Endothelial cell of umbilical vein (primary cell): ENCODE measurements around the gene LUC7L2. TPM values are rescaled to one million over a fixed set of nuclear protein-coding genes. Genes with fewer than 3 reads are reported as not detected.

Experiments used
- BruUV-seq: library from RNA; stranded (reverse); fragments of 400-500 nt; replicated peaks from 2 replicates; lab custom pipeline; 2021; lab: Mats Ljungman, UMichigan
- CTCF ChIA-PET: fragments of 300-600, 350-600 bp; sonication (Branson Sonifier 250); formaldehyde crosslinking; loops from one replicate; lab custom pipeline; 2021; ENCODE audit warnings: antibody characterized with exemption, inconsistent platforms; lab: Charles Lee
- POLR2A ChIA-PET: fragments of 300-600, 350-600 bp; sonication (Branson Sonifier 250); formaldehyde crosslinking; loops from one replicate; lab custom pipeline; 2021; ENCODE audit warnings: antibody characterized with exemption, inconsistent platforms; lab: Charles Lee
- DNase-seq: peaks from one replicate; pipeline ENCODE4 v3.0.0-alpha.2; 2011; ENCODE audit warnings: low read depth, low spot score
- FAIRE-seq: peaks from 2 replicates; lab custom pipeline; 2011; peaks lifted over from hg19 to GRCh38; lab: Jason Lieb, UNC
- H2AFZ ChIP-seq: 2 replicates; pipeline ENCODE4 v1.6.0; 2012; ENCODE audit warnings: low read depth, low read length, control low read depth, inconsistent platforms
- H3K27ac ChIP-seq: 2 replicates; pipeline ENCODE4 v1.5.1; 2011; ENCODE audit warnings: low read depth, mild to moderate bottlenecking, control low read depth, low read length, moderate library complexity; ENCODE audit not compliant: insufficient read depth
- H3K27me3 ChIP-seq, 2 experiments: 2 replicates each; pipeline versions ENCODE4 v1.6.0 to v1.6.1; 2011; ENCODE audit warnings: low read length in 2 of 2, mixed read lengths in 1 of 2; ENCODE audit not compliant: control insufficient read depth in 2 of 2, insufficient read depth in 2 of 2
- H3K36me3 ChIP-seq, 2 experiments: 2 replicates in 1 of 2; 3 replicates in 1 of 2; pipeline ENCODE4 v1.5.1; 2011; ENCODE audit warnings: low read length in 2 of 2, mild to moderate bottlenecking in 1 of 2, moderate library complexity in 1 of 2; ENCODE audit not compliant: control insufficient read depth in 2 of 2, insufficient read depth in 2 of 2; ENCODE audit errors: extremely low read depth in 1 of 2
- H3K4me1 ChIP-seq: 3 replicates; pipeline ENCODE4 v1.5.1; 2011; ENCODE audit warnings: mild to moderate bottlenecking, low read length; ENCODE audit not compliant: control insufficient read depth, insufficient read depth; ENCODE audit errors: extremely low read depth
- H3K4me2 ChIP-seq: 2 replicates; pipeline ENCODE4 v1.6.1; 2011; ENCODE audit warnings: low read length, control low read depth, mixed read lengths; ENCODE audit not compliant: insufficient read depth
- H3K4me3 ChIP-seq, 3 experiments: fragments of 200-600 bp in 1 of 3; sonication (generic), shearing (Covaris generic) in 1 of 3; replicated peaks in 1 of 3; 2 replicates each; pipeline ENCODE4 v1.5.1; 2011 to 2016; ENCODE audit warnings: control low read depth in 3 of 3, low read length in 3 of 3, mild to moderate bottlenecking in 2 of 3, inconsistent platforms in 1 of 3, low read depth in 1 of 3, moderate library complexity in 1 of 3; ENCODE audit not compliant: insufficient read depth in 1 of 3
- H3K79me2 ChIP-seq: 2 replicates; pipeline ENCODE4 v1.6.0; 2012; ENCODE audit warnings: low read length, inconsistent platforms; ENCODE audit not compliant: control insufficient read depth, insufficient read depth
- H3K9ac ChIP-seq: replicated peaks from 2 replicates; pipeline ENCODE3; 2011; ENCODE audit warnings: low read length, control low read depth; ENCODE audit not compliant: insufficient read depth; ENCODE audit errors: extremely low read depth
- H3K9me1 ChIP-seq: replicated peaks from 3 replicates; pipeline ENCODE4 v1.6.0; 2011; ENCODE audit warnings: mild to moderate bottlenecking, low read length; ENCODE audit not compliant: control insufficient read depth, insufficient read depth; ENCODE audit errors: extremely low read depth
- H3K9me3 ChIP-seq: replicated peaks from 2 replicates; pipeline ENCODE4 v1.5.1; 2012; ENCODE audit warnings: low read length, inconsistent platforms; ENCODE audit not compliant: control insufficient read depth, insufficient read depth
- H4K20me1 ChIP-seq: replicated peaks from 2 replicates; pipeline ENCODE3; 2011; ENCODE audit warnings: mild to moderate bottlenecking, low read length; ENCODE audit not compliant: control insufficient read depth, insufficient read depth; ENCODE audit errors: extremely low read depth
- CTCF ChIP-seq, 2 donors: IDR thresholded peaks; 1 replicate in 1 of 2; 2 replicates in 1 of 2; pipeline ENCODE4 v1.5.1; 2011; ENCODE audit warnings: low read length in 2 of 2, mild to moderate bottlenecking in 2 of 2, moderate library complexity in 2 of 2, control low read depth in 1 of 2, inconsistent platforms in 1 of 2, low read depth in 1 of 2; ENCODE audit not compliant: insufficient read depth in 1 of 2; ENCODE audit errors: extremely low read depth in 1 of 2
- EZH2 ChIP-seq: IDR thresholded peaks from 2 replicates; pipeline ENCODE4 v1.6.1; 2012; ENCODE audit warnings: borderline replicate concordance, low read depth, mild to moderate bottlenecking, moderate library complexity, low read length, inconsistent platforms; ENCODE audit not compliant: severe bottlenecking
- FOS ChIP-seq: IDR thresholded peaks from 2 replicates; pipeline ENCODE4 v1.6.1; 2011; ENCODE audit warnings: mild to moderate bottlenecking, low read length, moderate library complexity, borderline replicate concordance; ENCODE audit not compliant: insufficient read depth
- GATA2 ChIP-seq: IDR thresholded peaks from 2 replicates; pipeline ENCODE4 v1.7.0; 2011; ENCODE audit warnings: low read depth, mild to moderate bottlenecking, moderate library complexity, mixed read lengths, low read length; ENCODE audit not compliant: insufficient read length, insufficient read depth
- JUN ChIP-seq: IDR thresholded peaks from 2 replicates; pipeline ENCODE4 v1.6.1; 2011; ENCODE audit warnings: borderline replicate concordance, low read depth; ENCODE audit not compliant: insufficient read length, insufficient read depth
- MAX ChIP-seq: IDR thresholded peaks from 2 replicates; pipeline ENCODE4 v1.6.1; 2011; ENCODE audit not compliant: insufficient read depth, insufficient read length
- MYC ChIP-seq: IDR thresholded peaks from one replicate; pipeline ENCODE4 v1.6.1; 2011; ENCODE audit warnings: mild to moderate bottlenecking, low read depth, low read length
- POLR2A ChIP-seq: IDR thresholded peaks from 2 replicates; pipeline ENCODE4 v1.6.1; 2012; ENCODE audit warnings: low read depth, mild to moderate bottlenecking, control low read depth, low read length
- POLR2AphosphoS5 ChIP-seq: IDR thresholded peaks from 2 replicates; pipeline ENCODE4 v1.6.1; 2012; ENCODE audit warnings: low read depth, mild to moderate bottlenecking, control low read depth, low read length, moderate library complexity; ENCODE audit not compliant: insufficient read depth
- dilution Hi-C: fragments of 300-500 bp; cut with MboI; formaldehyde crosslinking; loops from one replicate; pipeline ENCODE4 v1.15.0; 2019; ENCODE audit warnings: low sequenced_read_pairs; ENCODE audit not compliant: extremely low pct_ligation_motif_present
- intact Hi-C: fragments of 100-400 bp; cut with micrococcal nuclease; formaldehyde crosslinking; loops from one replicate; pipeline ENCODE4 v1.10.0; 2022
- polyA plus RNA-seq, 4 experiments: library from polyadenylated mRNA; depleted of rRNA in 3 of 4; stranded (reverse) in 3 of 4; unstranded in 1 of 4; fragments of >200 nt; gene quantifications; 2 replicates each; pipeline versions ENCODE4 v1.2.1 to v1.2.3, GENCODE V29; 2011 to 2012; ENCODE audit warnings: missing spikeins in 1 of 4
- total RNA-seq: library from RNA; stranded (reverse); gene quantifications from 2 replicates; pipeline ENCODE4 v1.2.3, GENCODE V29; 2021

LUC7L2 gene
- total and polyA plus RNA-seq, 2 donors (not counting 3 experiments of a cell fraction or from before 2014, with no cell fraction given) = 28.0 to 85.8 TPM

- Histone ChIP-seq H3K9ac (peak overlapping the region; percentile 99), H3K9me1 (peaks cover under 1% of the 10 kb centered on the region), H3K27me3 (no peaks in the 10 kb centered on the region), H3K4me3 (peak overlapping the region; percentile 82 to 97 (median 95)), H3K4me2 (peak overlapping the region; percentile 99), H4K20me1 (peaks cover 3% of the 10 kb centered on the region), H3K9me3 (no peaks in the 10 kb centered on the region), H3K27ac (peak overlapping the region; percentile 98), H3K4me1 (peaks cover 21% of the 10 kb centered on the region), H2AFZ (no peak overlapping the region), H3K36me3 (peaks cover 4 to 6% of the 10 kb centered on the region in 2 experiments), H3K79me2 (peaks cover 62% of the 10 kb centered on the region)
- dilution Hi-C loops = no loop called here
- intact Hi-C loops = loop anchor here (10.0 kb wide), 1 partner anchor 683 kb away; no protein-coding TSS in a partner anchor
- DNase-seq (peak; percentile 18), FAIRE-seq (no peak)
- CTCF ChIA-PET = no interaction called here
- no TSS peak for BruUV-seq
- POLR2A ChIA-PET = no interaction called here
- TF ChIP-seq JUN (no peak), FOS (no peak), EZH2 (no peak), MAX (no peak), POLR2A (no peak), POLR2AphosphoS5 (no peak), MYC (no peak), GATA2 (no peak), CTCF (IDR thresholded peaks at IDR 0.05; ENCODE audit: extremely low read depth in 1 of 2, insufficient read depth in 1 of 2, low read depth in 1 of 2, low read length in 2 of 2) (no peak)
Measured at GRCh38 chr7:139361523-139361922, 1.8 kb downstream of the LUC7L2 start.
